ES-I3 (cell line): ENCODE data around the gene ZDHHC19.
"Not testable (repeated sequence)": the region's sequence is repeated elsewhere in the genome, so short reads cannot be mapped to it uniquely, and the experiment has no call there.

Experiments used
- H3K36me3 ChIP-seq: 2 replicates; pipeline ENCODE4 v1.6.1; 2013; ENCODE audit warnings: mild to moderate bottlenecking, low read length, control low read depth, moderate library complexity; ENCODE audit not compliant: insufficient read depth
- H3K4me1 ChIP-seq: 2 replicates; pipeline ENCODE4 v1.6.1; 2013; ENCODE audit warnings: mild to moderate bottlenecking, control low read depth, low read length; ENCODE audit not compliant: insufficient read depth
- H3K9ac ChIP-seq: 2 replicates; pipeline ENCODE4 v1.6.1; 2013; ENCODE audit warnings: low read depth, mild to moderate bottlenecking, low read length, moderate library complexity
- H3K9me3 ChIP-seq: 2 replicates; pipeline ENCODE4 v1.6.1; 2013; ENCODE audit warnings: mild to moderate bottlenecking, low read length, moderate library complexity; ENCODE audit not compliant: control insufficient read depth, insufficient read depth

Gene ZDHHC19

GRCh38 chr3:196184169-196184432, 27.1 kb downstream of the ZDHHC19 start:
- H3K4me1 ChIP-seq, result peaks cover 18% of the 10 kb centered on the region
- not testable (repeated sequence) for H3K36me3 ChIP-seq, H3K9ac ChIP-seq, H3K9me3 ChIP-seq

GRCh38 chr3:196181127-196181546, 30.1 kb downstream of the ZDHHC19 start:
- Histone ChIP-seq H3K4me1 (peaks cover 17% of the 10 kb centered on the region), H3K9ac (no peak overlapping the region), H3K9me3 (no peaks in the 10 kb centered on the region), H3K36me3 (no peaks in the 10 kb centered on the region)

GRCh38 chr3:196180346-196180745, 30.9 kb downstream of the ZDHHC19 start:
- no peak overlapping the region for H3K9ac ChIP-seq
- no peaks in the 10 kb centered on the region for H3K36me3 ChIP-seq
- H3K4me1 ChIP-seq, result peaks cover 17% of the 10 kb centered on the region
- H3K9me3 ChIP-seq, result no peaks in the 10 kb centered on the region

- no peaks in the 10 kb centered on the region for H3K36me3 ChIP-seq
- no peak overlapping the region for H3K9ac ChIP-seq
- no peaks in the 10 kb centered on the region for H3K9me3 ChIP-seq
- H3K4me1 ChIP-seq, result peaks cover 17% of the 10 kb centered on the region
Observed at GRCh38 chr3:196179380-196180308, 31.6 kb downstream of the ZDHHC19 start.

- no peak overlapping the region for H3K9ac ChIP-seq
- H3K4me1 ChIP-seq, result peaks cover 17% of the 10 kb centered on the region
- H3K9me3 ChIP-seq, result no peaks in the 10 kb centered on the region
- no peaks in the 10 kb centered on the region for H3K36me3 ChIP-seq
Observed at GRCh38 chr3:196178993-196179379, 32.2 kb downstream of the ZDHHC19 start.

- Histone ChIP-seq H3K4me1 (peaks cover 15% of the 10 kb centered on the region), H3K9me3 (no peaks in the 10 kb centered on the region), H3K36me3 (no peaks in the 10 kb centered on the region), H3K9ac (no peak overlapping the region)
Observed at GRCh38 chr3:196177967-196178366, 33.2 kb downstream of the ZDHHC19 start.

- no peak overlapping the region for H3K9ac ChIP-seq
Observed at GRCh38 chr3:196177567-196177966, 33.6 kb downstream of the ZDHHC19 start.

GRCh38 chr3:196175722-196176121, 35.5 kb downstream of the ZDHHC19 start:
- no peaks in the 10 kb centered on the region for H3K9me3 ChIP-seq
- no peak overlapping the region for H3K9ac ChIP-seq
- H3K4me1 ChIP-seq, result peaks cover 15% of the 10 kb centered on the region
- no peaks in the 10 kb centered on the region for H3K36me3 ChIP-seq

More at GRCh38 chr3:196177567-196177966, 33.6 kb downstream of the ZDHHC19 start:
- peaks cover 15% of the 10 kb centered on the region for H3K4me1 ChIP-seq
- no peaks in the 10 kb centered on the region for H3K36me3 ChIP-seq
- H3K9me3 ChIP-seq, result no peaks in the 10 kb centered on the region

GRCh38 chr3:196175116-196175625, 36.0 kb downstream of the ZDHHC19 start:
- Histone ChIP-seq H3K9ac (no peak overlapping the region), H3K36me3 (no peaks in the 10 kb centered on the region)

GRCh38 chr3:196174652-196175051, 36.5 kb downstream of the ZDHHC19 start:
- H3K4me1 ChIP-seq, result peaks cover 13% of the 10 kb centered on the region
- no peak overlapping the region for H3K9ac ChIP-seq
- no peaks in the 10 kb centered on the region for H3K36me3 ChIP-seq
- H3K9me3 ChIP-seq, result no peaks in the 10 kb centered on the region

More at GRCh38 chr3:196175116-196175625, 36.0 kb downstream of the ZDHHC19 start:
- Histone ChIP-seq H3K9me3 (no peaks in the 10 kb centered on the region), H3K4me1 (peaks cover 15% of the 10 kb centered on the region)

- not testable (repeated sequence) for H3K36me3 ChIP-seq, H3K9ac ChIP-seq, H3K9me3 ChIP-seq, H3K4me1 ChIP-seq
Observed at GRCh38 chr3:196170296-196170695, 40.9 kb downstream of the ZDHHC19 start.

GRCh38 chr3:196169836-196170240, 41.4 kb downstream of the ZDHHC19 start:
- H3K9me3 ChIP-seq, result no peaks in the 10 kb centered on the region
- H3K9ac ChIP-seq, result no peak overlapping the region
- H3K4me1 ChIP-seq, result no peaks in the 10 kb centered on the region; the same call in 1 of the 2 replicates
- H3K36me3 ChIP-seq, result no peaks in the 10 kb centered on the region

- no peaks in the 10 kb centered on the region for H3K9me3 ChIP-seq
- H3K4me1 ChIP-seq, result no peaks in the 10 kb centered on the region; the same call in 1 of the 2 replicates
- H3K9ac ChIP-seq, result no peak overlapping the region
- H3K36me3 ChIP-seq, result no peaks in the 10 kb centered on the region
Observed at GRCh38 chr3:196168808-196169391, 42.3 kb downstream of the ZDHHC19 start.

GRCh38 chr3:196166741-196167140, 44.5 kb downstream of the ZDHHC19 start:
- Histone ChIP-seq H3K36me3 (no peaks in the 10 kb centered on the region), H3K4me1 (no peaks in the 10 kb centered on the region; the same call in 1 of the 2 replicates), H3K9ac (no peak overlapping the region), H3K9me3 (no peaks in the 10 kb centered on the region)

- Histone ChIP-seq H3K36me3 (no peaks in the 10 kb centered on the region), H3K9ac (no peak overlapping the region), H3K9me3 (no peaks in the 10 kb centered on the region), H3K4me1 (no peaks in the 10 kb centered on the region; the same call in 1 of the 2 replicates)
Observed at GRCh38 chr3:196165850-196166249, 45.4 kb downstream of the ZDHHC19 start.
